ENCODE data around the gene RNF227. TPM values are rescaled to one million over a fixed set of nuclear protein-coding genes. Genes with fewer than 3 reads are reported as not detected.

Gene RNF227
- total and polyA plus RNA-seq, 2 of the 13 experiments (the other 11 are each of a cell fraction or from before 2014, with no cell fraction given): 0.20 to 0.79 TPM

DNA sequence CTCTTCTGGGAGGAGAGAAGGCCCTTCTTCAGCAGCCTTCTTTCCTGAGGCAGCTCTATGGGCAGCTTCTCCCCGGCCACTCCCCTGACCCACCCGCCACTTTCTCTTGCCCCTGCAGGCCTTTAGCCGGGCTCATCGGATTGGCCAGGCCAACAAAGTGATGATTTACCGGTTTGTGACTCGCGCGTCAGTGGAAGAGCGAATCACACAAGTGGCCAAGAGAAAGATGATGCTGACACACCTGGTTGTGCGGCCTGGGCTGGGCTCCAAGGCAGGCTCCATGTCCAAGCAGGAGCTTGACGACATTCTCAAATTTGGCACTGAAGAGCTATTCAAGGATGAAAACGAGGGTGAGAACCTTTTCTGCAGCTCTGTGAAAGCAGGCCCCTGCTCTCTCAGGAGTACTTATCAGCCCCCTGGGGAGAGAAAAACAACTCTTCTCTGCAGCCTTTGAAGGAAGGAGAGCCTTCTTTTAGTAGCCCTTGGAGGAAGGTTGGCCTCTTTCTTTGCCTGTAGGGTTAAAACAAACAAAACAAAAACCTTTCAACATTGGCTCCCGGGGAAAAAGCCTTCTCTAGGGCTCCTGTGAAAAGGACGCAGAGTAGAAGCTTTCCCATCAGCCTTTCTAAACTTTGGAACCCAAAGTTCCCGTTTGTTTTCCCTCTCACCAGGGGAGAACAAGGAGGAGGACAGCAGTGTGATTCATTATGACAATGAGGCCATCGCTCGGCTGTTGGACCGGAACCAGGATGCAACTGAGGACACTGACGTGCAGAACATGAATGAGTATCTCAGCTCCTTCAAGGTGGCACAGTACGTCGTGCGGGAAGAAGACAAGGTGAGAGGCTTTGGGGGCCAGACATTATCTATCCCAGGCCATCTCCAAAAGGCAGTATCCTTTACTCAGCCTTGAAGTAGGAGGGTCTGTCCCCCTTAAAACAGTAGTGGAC lies 12.7 kb downstream of the RNF227 start:
- CTCF ChIA-PET (ENCODE audit: low intra/inter-chr PET ratio, low total read pairs): no interaction called here
- TF ChIP-seq NCOR1 (IDR thresholded peaks at IDR 0.05; ENCODE audit: borderline replicate concordance, low read length) (no peak), ZNF547 (CRISPR knock-in tag; IDR thresholded peaks at IDR 0.05) (no peak), SAFB2 (CRISPR knock-in tag; IDR thresholded peaks at IDR 0.05; ENCODE audit: borderline replicate concordance, low read depth) (no peak), ZNF83 (CRISPR knock-in tag; IDR thresholded peaks at IDR 0.05; ENCODE audit: borderline replicate concordance) (no peak), ZNF367 (CRISPR knock-in tag; IDR thresholded peaks at IDR 0.05; ENCODE audit: borderline replicate concordance) (no peak), ZNF724P (CRISPR knock-in tag; IDR thresholded peaks at IDR 0.05; ENCODE audit: borderline replicate concordance) (no peak), RFXANK (CRISPR knock-in tag; IDR thresholded peaks at IDR 0.05) (no peak), SP140L (CRISPR knock-in tag; IDR thresholded peaks at IDR 0.05; ENCODE audit: borderline replicate concordance) (no peak), ZKSCAN1 (IDR thresholded peaks at IDR 0.05; ENCODE audit: low read length) (no peak), ZSCAN21 (CRISPR knock-in tag; IDR thresholded peaks at IDR 0.05; ENCODE audit: borderline replicate concordance) (no peak), PITX1 (CRISPR knock-in tag; IDR thresholded peaks at IDR 0.05) (no peak), ZNF619 (CRISPR knock-in tag; IDR thresholded peaks at IDR 0.05) (no peak), EED (CRISPR knock-in tag; IDR thresholded peaks at IDR 0.05) (no peak), IRF2 (CRISPR knock-in tag; IDR thresholded peaks at IDR 0.05) (no peak), ZNF292 (CRISPR knock-in tag; IDR thresholded peaks at IDR 0.05; ENCODE audit: borderline replicate concordance, low read depth) (no peak), STAT5B (CRISPR knock-in tag; IDR thresholded peaks at IDR 0.05) (no peak)
- TF ChIP-seq, protein P1, sequence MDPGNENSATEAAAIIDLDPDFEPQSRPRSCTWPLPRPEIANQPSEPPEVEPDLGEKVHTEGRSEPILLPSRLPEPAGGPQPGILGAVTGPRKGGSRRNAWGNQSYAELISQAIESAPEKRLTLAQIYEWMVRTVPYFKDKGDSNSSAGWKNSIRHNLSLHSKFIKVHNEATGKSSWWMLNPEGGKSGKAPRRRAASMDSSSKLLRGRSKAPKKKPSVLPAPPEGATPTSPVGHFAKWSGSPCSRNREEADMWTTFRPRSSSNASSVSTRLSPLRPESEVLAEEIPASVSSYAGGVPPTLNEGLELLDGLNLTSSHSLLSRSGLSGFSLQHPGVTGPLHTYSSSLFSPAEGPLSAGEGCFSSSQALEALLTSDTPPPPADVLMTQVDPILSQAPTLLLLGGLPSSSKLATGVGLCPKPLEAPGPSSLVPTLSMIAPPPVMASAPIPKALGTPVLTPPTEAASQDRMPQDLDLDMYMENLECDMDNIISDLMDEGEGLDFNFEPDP (CRISPR knock-in tag; conservative IDR thresholded peaks at IDR 0.05): no peak
- TF ChIP-seq, protein P2, sequence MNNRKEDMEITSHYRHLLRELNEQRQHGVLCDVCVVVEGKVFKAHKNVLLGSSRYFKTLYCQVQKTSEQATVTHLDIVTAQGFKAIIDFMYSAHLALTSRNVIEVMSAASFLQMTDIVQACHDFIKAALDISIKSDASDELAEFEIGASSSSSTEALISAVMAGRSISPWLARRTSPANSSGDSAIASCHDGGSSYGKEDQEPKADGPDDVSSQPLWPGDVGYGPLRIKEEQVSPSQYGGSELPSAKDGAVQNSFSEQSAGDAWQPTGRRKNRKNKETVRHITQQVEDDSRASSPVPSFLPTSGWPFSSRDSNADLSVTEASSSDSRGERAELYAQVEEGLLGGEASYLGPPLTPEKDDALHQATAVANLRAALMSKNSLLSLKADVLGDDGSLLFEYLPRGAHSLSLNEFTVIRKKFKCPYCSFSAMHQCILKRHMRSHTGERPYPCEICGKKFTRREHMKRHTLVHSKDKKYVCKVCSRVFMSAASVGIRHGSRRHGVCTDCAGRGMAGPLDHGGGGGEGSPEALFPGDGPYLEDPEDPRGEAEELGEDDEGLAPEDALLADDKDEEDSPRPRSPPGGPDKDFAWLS (CRISPR knock-in tag; IDR thresholded peaks at IDR 0.05; ENCODE audit: borderline replicate concordance): no peak

More for the DNA sequence above, 12.7 kb downstream of the RNF227 start:
- Histone ChIP-seq H3K27ac (ENCODE audit: extremely low read length, insufficient read depth, low read length) (no peak overlapping the region), H3K79me2 (ENCODE audit: insufficient read depth, low read length) (no peaks in the 10 kb centered on the region), H3K9ac (ENCODE audit: insufficient read depth, low read depth, low read length) (no peak overlapping the region), H4K20me1 (ENCODE audit: insufficient read depth, low read length) (no peaks in the 10 kb centered on the region), H3K27me3 (ENCODE audit: control insufficient read depth in 1 of 2, insufficient read depth in 2 of 2, low read length in 2 of 2) (no peaks in the 10 kb centered on the region), H3K4me3 (replicated peaks in 1 of 3; ENCODE audit: insufficient read depth in 1 of 3, low read depth in 2 of 3, low read length in 3 of 3) (no peak overlapping the region), H3K4me1 (ENCODE audit: insufficient read depth, low read length) (no peaks in the 10 kb centered on the region), H3K4me2 (ENCODE audit: low read depth, low read length) (no peak overlapping the region), H2AFZ (ENCODE audit: low read length) (no peak overlapping the region), H3K36me3 (replicated peaks in 1 of 2; ENCODE audit: control insufficient read depth in 1 of 2, insufficient read depth in 2 of 2, low read length in 2 of 2) (no peaks in the 10 kb centered on the region; a peak in 2 of 5 replicates), H3K9me3 (ENCODE audit: low read length) (no peaks in the 10 kb centered on the region)
- BruUV-seq (replicated peaks): no TSS peak
- intact Hi-C loops (cut with micrococcal nuclease; ENCODE audit: unreplicated experiment) (no loop called here), in situ Hi-C loops (cut with HindIII; ENCODE audit: extremely low pct_ligation_motif_present, low pct_unique_long_range_greater_than_20kb) (no loop called here)
- no peak for FAIRE-seq
- 86% methylated on average over 17 of the region's 22 CpGs for WGBS (ENCODE audit: low lambda C conversion rate)
- no peak for DNase-seq (ENCODE audit: low spot score)
- ATAC-seq: no peak
- POLR2A ChIA-PET: interaction anchor here (1.1 kb wide), 1 partner anchor 28 kb away, joined by 3 read pairs; the partner anchor contains the start of gene TRAPPC1
